Cortex of kidney (tissue), 1 donor: Measurements from ENCODE around the gene COQ7.

Experiments
- DNase-seq: peaks from one replicate; lab custom pipeline; 2025; lab: John Stamatoyannopoulos, UW

COQ7 gene

GRCh38 chr16:19067349-19068236, at the start of gene COQ7:
Gene COQ7, plus strand, starts transcription at chr16:19067614. Its CDS starts 51 bp downstream, at chr16:19067665.
- DNase-seq, result peak; percentile 20

- DNase-seq, result no peak
These were observed 46.7 kb upstream of the COQ7 start for GRCh38 chr16:19020689-19021088.

- DNase-seq, result no peak
These were observed 45.7 kb upstream of the COQ7 start for GRCh38 chr16:19021747-19022146.

GRCh38 chr16:19027416-19027815, 40.0 kb upstream of the COQ7 start:
- no peak for DNase-seq

- DNase-seq, result no peak
These were observed 37.4 kb upstream of the COQ7 start for GRCh38 chr16:19029980-19030379.

- no peak for DNase-seq
These were observed 35.7 kb upstream of the COQ7 start for GRCh38 chr16:19031738-19032137.

GRCh38 chr16:19033761-19034160, 33.7 kb upstream of the COQ7 start:
- DNase-seq, result no peak

GRCh38 chr16:19040400-19040799, 27.0 kb upstream of the COQ7 start:
- no peak for DNase-seq

- no peak for DNase-seq
These were observed 22.6 kb upstream of the COQ7 start for GRCh38 chr16:19044769-19045168.

- DNase-seq, result no peak
These were observed 21.4 kb upstream of the COQ7 start for GRCh38 chr16:19046062-19046461.

GRCh38 chr16:19062706-19063105, 4.7 kb upstream of the COQ7 start:
- no peak for DNase-seq

GRCh38 chr16:19066988-19067348, 446 bp upstream of the COQ7 start:
- DNase-seq, result no peak

- no peak for DNase-seq
These were observed 912 bp downstream of the COQ7 start for GRCh38 chr16:19068237-19068815.

- DNase-seq, result no peak
These were observed 4.7 kb downstream of the COQ7 start for GRCh38 chr16:19071811-19072777.

GRCh38 chr16:19073344-19073743, 5.9 kb downstream of the COQ7 start:
- no peak for DNase-seq

GRCh38 chr16:19073863-19074262, 6.4 kb downstream of the COQ7 start:
- DNase-seq, result no peak

- DNase-seq, result no peak
These were observed 8.1 kb downstream of the COQ7 start for GRCh38 chr16:19075511-19075910.

- DNase-seq, result no peak
These were observed 10.5 kb downstream of the COQ7 start for GRCh38 chr16:19077879-19078278.

GRCh38 chr16:19083670-19084069, 16.3 kb downstream of the COQ7 start:
- no peak for DNase-seq

GRCh38 chr16:19084139-19084538, 16.7 kb downstream of the COQ7 start:
- no peak for DNase-seq

- DNase-seq, result no peak
These were observed 17.5 kb downstream of the COQ7 start for GRCh38 chr16:19084879-19085278.

GRCh38 chr16:19085679-19086200, 18.3 kb downstream of the COQ7 start:
- no peak for DNase-seq
